Panc1 (cell line): Measurements from ENCODE around the gene MDC1. TPM values are rescaled to one million over a fixed set of nuclear protein-coding genes. Genes with fewer than 3 reads are reported as not detected.
"Not testable (repeated sequence)": the region's sequence is repeated elsewhere in the genome, so short reads cannot be mapped to it uniquely, and the experiment has no call there.

ENCODE experiments used
- ATAC-seq: fragments of 200-7000 bp; cut with Tn5 transposase; 2 replicates; pipeline ENCODE4 v1.9.1; 2020; ENCODE audit warnings: mild to moderate bottlenecking, moderate library complexity
- BruUV-seq: library from RNA; stranded (reverse); fragments of 400-500 nt; replicated peaks from 2 replicates; lab custom pipeline; 2021; lab: Mats Ljungman, UMichigan
- CTCF ChIA-PET: fragments of 300-600 bp; sonication (Branson Sonifier 250); formaldehyde crosslinking; loops from one replicate; lab custom pipeline; 2022; ENCODE audit warnings: antibody characterized with exemption; lab: Charles Lee
- POLR2A ChIA-PET: fragments of 300-600 bp; sonication (Branson Sonifier 250); formaldehyde crosslinking; loops from one replicate; lab custom pipeline; 2022; ENCODE audit warnings: antibody characterized with exemption; lab: Charles Lee
- DNase-seq: peaks from one replicate; pipeline ENCODE4 v3.0.0-alpha.2; 2010; ENCODE audit warnings: low read depth, low spot score
- H3K27ac ChIP-seq: 2 replicates; pipeline ENCODE4 v1.5.1; 2011; ENCODE audit warnings: mild to moderate bottlenecking, low read length, inconsistent platforms
- H3K27me3 ChIP-seq: fragments of 200-500 bp; sonication (Bioruptor generic); 2 replicates; pipeline ENCODE4 v1.6.0; 2014; ENCODE audit warnings: low read length, inconsistent platforms; ENCODE audit not compliant: control insufficient read depth, insufficient read depth
- H3K36me3 ChIP-seq: fragments of 200-500 bp; sonication (Bioruptor generic); 2 replicates; pipeline ENCODE4 v1.5.1; 2014; ENCODE audit warnings: inconsistent platforms, mild to moderate bottlenecking, low read length, moderate library complexity; ENCODE audit not compliant: control insufficient read depth, insufficient read depth
- H3K4me1 ChIP-seq: 2 replicates; pipeline ENCODE4 v1.5.1; 2011; ENCODE audit warnings: inconsistent platforms, mild to moderate bottlenecking, low read length, moderate library complexity; ENCODE audit not compliant: control insufficient read depth, insufficient read depth
- H3K4me3 ChIP-seq, 2 experiments: 2 replicates each; pipeline ENCODE4 v1.5.1; 2011 to 2012; ENCODE audit warnings: low read depth in 2 of 2, low read length in 2 of 2, mild to moderate bottlenecking in 2 of 2, inconsistent platforms in 1 of 2, moderate library complexity in 1 of 2
- H3K9me3 ChIP-seq: fragments of 200-500 bp; sonication (Bioruptor generic); 2 replicates; pipeline ENCODE4 v1.5.1; 2014; ENCODE audit warnings: low read depth, mild to moderate bottlenecking, inconsistent platforms, low read length, moderate library complexity; ENCODE audit not compliant: control insufficient read depth, insufficient read depth
- POLR2AphosphoS5 ChIP-seq: IDR thresholded peaks from 2 replicates; pipeline ENCODE4 v1.6.1; 2012; ENCODE audit warnings: mild to moderate bottlenecking, low read depth, low read length, moderate library complexity
- SIN3A ChIP-seq: IDR thresholded peaks from 2 replicates; pipeline ENCODE4 v1.6.1; 2012; ENCODE audit warnings: low read depth, mild to moderate bottlenecking, low read length, moderate library complexity, borderline replicate concordance; ENCODE audit not compliant: insufficient read depth
- TCF7L2 ChIP-seq: IDR thresholded peaks from 2 replicates; pipeline ENCODE4 v1.6.1; 2011; ENCODE audit warnings: mild to moderate bottlenecking, low read depth, low read length, inconsistent platforms
- in situ Hi-C: cut with HindIII; loops from 2 replicates; pipeline ENCODE4 v1.10.0; 2016; ENCODE audit warnings: low sequenced_read_pairs, low pct_unique_long_range_greater_than_20kb
- intact Hi-C: fragments of 100-400 bp; cut with micrococcal nuclease; formaldehyde crosslinking; loops from one replicate; pipeline ENCODE4 v1.10.0; 2022; ENCODE audit not compliant: unreplicated experiment
- total RNA-seq: library from RNA; stranded (reverse); gene quantifications from one replicate; pipeline ENCODE4 v1.2.1, GENCODE V29; 2021; ENCODE audit not compliant: unreplicated experiment
- TF ChIP-seq, protein P1 (sequence below), 2 experiments: IDR thresholded peaks; 2 replicates each; pipeline ENCODE4 v1.6.1; 2011 to 2012; ENCODE audit warnings: low read depth in 2 of 2, control low read depth in 1 of 2, low read length in 1 of 2, mild to moderate bottlenecking in 1 of 2, moderate library complexity in 1 of 2; ENCODE audit not compliant: insufficient read depth in 1 of 2
- TF ChIP-seq, protein P2 (sequence below): fragments of 450-650 bp; IDR thresholded peaks from 2 replicates; pipeline ENCODE4 v1.5.1; 2017; ENCODE audit warnings: mild to moderate bottlenecking

The MDC1 gene
- total RNA-seq, 1 experiment from 2014 or later = 68.6 TPM

DNA sequence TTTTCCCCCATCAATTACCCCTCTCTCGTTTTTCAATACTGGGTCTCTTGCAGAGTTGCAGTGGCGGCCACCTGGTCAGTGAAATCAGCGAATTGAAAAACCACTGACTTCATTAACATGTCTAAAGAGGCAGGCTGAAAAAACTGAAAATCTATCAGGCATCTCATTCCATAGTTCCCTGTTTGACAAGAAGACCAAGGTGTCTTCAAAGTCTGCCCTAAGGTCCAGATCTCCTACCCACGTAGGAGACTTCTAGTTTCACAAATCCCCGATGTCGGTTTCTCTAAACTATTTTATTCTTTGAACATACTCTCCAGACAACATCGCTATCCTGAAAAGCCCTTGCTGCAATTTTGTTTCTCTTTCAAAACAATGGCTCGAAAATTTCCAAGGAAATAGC lies 2.3 kb upstream of the MDC1 start:
- POLR2A ChIA-PET = interaction anchor here (0.6 to 0.7 kb wide), 2 partner anchors 63 to 1016 kb away, joined by 7 to 9 read pairs; no protein-coding TSS in a partner anchor
- Histone ChIP-seq H3K4me1 (peaks cover 28% of the 10 kb centered on the region), H3K36me3 (peaks cover 26% of the 10 kb centered on the region), H3K27me3 (no peaks in the 10 kb centered on the region), H3K4me3 (peak overlapping the region; percentile 84 to 100), H3K27ac (peak overlapping the region; percentile 97), H3K9me3 (no peaks in the 10 kb centered on the region)
- CTCF ChIA-PET = no interaction called here
- intact Hi-C loops (no loop called here), in situ Hi-C loops (no loop called here)
- BruUV-seq = no TSS peak
- ATAC-seq (no peak), DNase-seq (no peak)
- TF ChIP-seq, protein P1, sequence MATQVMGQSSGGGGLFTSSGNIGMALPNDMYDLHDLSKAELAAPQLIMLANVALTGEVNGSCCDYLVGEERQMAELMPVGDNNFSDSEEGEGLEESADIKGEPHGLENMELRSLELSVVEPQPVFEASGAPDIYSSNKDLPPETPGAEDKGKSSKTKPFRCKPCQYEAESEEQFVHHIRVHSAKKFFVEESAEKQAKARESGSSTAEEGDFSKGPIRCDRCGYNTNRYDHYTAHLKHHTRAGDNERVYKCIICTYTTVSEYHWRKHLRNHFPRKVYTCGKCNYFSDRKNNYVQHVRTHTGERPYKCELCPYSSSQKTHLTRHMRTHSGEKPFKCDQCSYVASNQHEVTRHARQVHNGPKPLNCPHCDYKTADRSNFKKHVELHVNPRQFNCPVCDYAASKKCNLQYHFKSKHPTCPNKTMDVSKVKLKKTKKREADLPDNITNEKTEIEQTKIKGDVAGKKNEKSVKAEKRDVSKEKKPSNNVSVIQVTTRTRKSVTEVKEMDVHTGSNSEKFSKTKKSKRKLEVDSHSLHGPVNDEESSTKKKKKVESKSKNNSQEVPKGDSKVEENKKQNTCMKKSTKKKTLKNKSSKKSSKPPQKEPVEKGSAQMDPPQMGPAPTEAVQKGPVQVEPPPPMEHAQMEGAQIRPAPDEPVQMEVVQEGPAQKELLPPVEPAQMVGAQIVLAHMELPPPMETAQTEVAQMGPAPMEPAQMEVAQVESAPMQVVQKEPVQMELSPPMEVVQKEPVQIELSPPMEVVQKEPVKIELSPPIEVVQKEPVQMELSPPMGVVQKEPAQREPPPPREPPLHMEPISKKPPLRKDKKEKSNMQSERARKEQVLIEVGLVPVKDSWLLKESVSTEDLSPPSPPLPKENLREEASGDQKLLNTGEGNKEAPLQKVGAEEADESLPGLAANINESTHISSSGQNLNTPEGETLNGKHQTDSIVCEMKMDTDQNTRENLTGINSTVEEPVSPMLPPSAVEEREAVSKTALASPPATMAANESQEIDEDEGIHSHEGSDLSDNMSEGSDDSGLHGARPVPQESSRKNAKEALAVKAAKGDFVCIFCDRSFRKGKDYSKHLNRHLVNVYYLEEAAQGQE (IDR thresholded peaks at IDR 0.05; ENCODE audit: insufficient read depth in 1 of 2, low read depth in 2 of 2, low read length in 1 of 2) = no peak
- TF ChIP-seq POLR2AphosphoS5 (no peak; the same call in 1 of the 2 replicates), TCF7L2 (no peak), SIN3A (no peak)
- TF ChIP-seq, protein P2, sequence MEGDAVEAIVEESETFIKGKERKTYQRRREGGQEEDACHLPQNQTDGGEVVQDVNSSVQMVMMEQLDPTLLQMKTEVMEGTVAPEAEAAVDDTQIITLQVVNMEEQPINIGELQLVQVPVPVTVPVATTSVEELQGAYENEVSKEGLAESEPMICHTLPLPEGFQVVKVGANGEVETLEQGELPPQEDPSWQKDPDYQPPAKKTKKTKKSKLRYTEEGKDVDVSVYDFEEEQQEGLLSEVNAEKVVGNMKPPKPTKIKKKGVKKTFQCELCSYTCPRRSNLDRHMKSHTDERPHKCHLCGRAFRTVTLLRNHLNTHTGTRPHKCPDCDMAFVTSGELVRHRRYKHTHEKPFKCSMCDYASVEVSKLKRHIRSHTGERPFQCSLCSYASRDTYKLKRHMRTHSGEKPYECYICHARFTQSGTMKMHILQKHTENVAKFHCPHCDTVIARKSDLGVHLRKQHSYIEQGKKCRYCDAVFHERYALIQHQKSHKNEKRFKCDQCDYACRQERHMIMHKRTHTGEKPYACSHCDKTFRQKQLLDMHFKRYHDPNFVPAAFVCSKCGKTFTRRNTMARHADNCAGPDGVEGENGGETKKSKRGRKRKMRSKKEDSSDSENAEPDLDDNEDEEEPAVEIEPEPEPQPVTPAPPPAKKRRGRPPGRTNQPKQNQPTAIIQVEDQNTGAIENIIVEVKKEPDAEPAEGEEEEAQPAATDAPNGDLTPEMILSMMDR = no peak

DNA sequence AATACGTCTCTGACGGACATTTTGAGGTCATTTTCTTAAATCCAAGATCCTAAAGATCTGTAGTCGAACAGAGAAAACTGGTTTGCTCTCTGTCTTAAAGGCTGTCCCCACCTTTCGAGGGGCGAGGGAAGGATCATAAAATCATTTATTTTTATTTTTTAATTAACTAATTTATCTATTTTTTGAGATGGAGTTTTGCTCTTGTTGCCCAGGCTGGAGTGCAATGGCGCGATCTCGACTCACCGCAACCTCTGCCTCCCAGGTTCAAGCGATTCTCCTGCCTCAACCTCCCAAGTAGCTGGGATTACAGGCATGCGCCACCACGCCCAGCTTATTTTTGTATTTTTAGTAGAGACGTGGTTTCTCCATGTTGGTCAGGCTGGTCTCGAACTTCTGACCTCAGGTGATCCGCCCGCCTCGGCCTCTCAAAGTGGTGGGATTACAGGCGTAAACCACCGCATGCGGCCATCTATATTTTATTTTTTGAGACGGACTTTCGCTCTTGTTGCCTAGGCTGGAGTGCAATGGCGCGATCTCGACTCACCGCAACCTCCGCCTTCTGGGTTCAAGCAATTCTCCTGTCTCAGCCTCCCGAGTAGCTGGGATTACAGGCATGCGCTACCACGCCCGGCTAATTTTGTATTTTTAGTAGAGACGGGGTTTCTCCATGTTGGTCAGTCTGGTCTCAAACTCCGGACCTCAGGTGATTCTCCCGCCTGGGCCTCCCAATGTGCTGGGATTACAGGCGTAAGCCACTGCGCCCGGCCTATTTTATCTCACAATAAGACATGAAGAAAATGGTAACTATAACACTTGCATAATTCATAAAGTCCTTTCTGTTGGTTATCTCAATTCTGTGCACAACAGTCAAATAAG lies 1.0 kb upstream of the MDC1 start:
- DNase-seq, in situ Hi-C loops, H3K27me3 ChIP-seq, intact Hi-C loops, ATAC-seq, H3K9me3 ChIP-seq: not testable (repeated sequence)
- BruUV-seq = TSS peak; percentile 15
- CTCF ChIA-PET = interaction anchor here (0.6 to 0.7 kb wide), 2 partner anchors 83 to 1024 kb away, joined by 3 to 8 read pairs; no protein-coding TSS in a partner anchor
- Histone ChIP-seq H3K27ac (peak overlapping the region; percentile 97), H3K4me3 (peak overlapping the region; percentile 69 to 84), H3K36me3 (peaks cover 20% of the 10 kb centered on the region), H3K4me1 (peaks cover 20% of the 10 kb centered on the region)
- POLR2A ChIA-PET = interaction anchor here (0.6 kb wide), 1 partner anchor 29 kb away, joined by 5 read pairs; no protein-coding TSS in a partner anchor

DNA sequence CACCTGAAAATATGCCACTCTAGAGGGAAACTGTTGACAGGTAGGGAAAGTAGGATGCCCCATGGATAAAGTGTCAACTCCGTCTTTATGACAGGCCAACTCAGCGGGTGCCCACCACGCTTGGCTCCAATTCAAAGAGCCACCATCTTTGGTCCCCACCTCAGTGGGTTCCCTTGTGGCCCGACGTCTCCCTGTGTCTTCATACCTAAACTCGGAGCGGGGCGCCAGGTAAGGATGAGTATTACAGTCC lies 277 bp downstream of the MDC1 start:
- POLR2A ChIA-PET = interaction anchor here (1.0 kb wide), 2 partner anchors 10 to 25 kb away, joined by 3 to 5 read pairs; no protein-coding TSS in a partner anchor
- TF ChIP-seq, protein P2 = no peak
- no peak for TF ChIP-seq TCF7L2
- TF ChIP-seq SIN3A = no peak
- no peak for TF ChIP-seq POLR2AphosphoS5
- TF ChIP-seq, protein P1 (IDR thresholded peaks at IDR 0.05; ENCODE audit: insufficient read depth in 1 of 2, low read depth in 2 of 2, low read length in 1 of 2) = no peak

More for the DNA sequence above, 277 bp downstream of the MDC1 start:
- peak overlapping the region; percentile 100 for H3K27ac ChIP-seq
- peaks cover 15% of the 10 kb centered on the region for H3K36me3 ChIP-seq
- intact Hi-C loops = no loop called here
- no peaks in the 10 kb centered on the region for H3K9me3 ChIP-seq
- in situ Hi-C loops = no loop called here
- peaks cover 15% of the 10 kb centered on the region for H3K4me1 ChIP-seq
- H3K4me3 ChIP-seq = peak overlapping the region; percentile 69 to 85
- H3K27me3 ChIP-seq = no peaks in the 10 kb centered on the region
- BruUV-seq = no TSS peak
- DNase-seq (no peak), ATAC-seq (no peak)
- CTCF ChIA-PET = interaction anchor here (0.7 kb wide), 1 partner anchor 13 kb away, joined by 3 read pairs; no protein-coding TSS in a partner anchor
